Karpas-422 (cell line): ENCODE results near the gene SPRED2. TPM values are rescaled to one million over a fixed set of nuclear protein-coding genes. Genes with fewer than 3 reads are reported as not detected.
A peak's percentile ranks its signal among the peaks of the same experiment; 100 is the strongest.

Source experiments
- DNase-seq: peaks from one replicate; pipeline ENCODE4 v3.0.0-alpha.2; 2015
- H2AFZ ChIP-seq: fragments of 200-600 bp; sonication (generic); 2 replicates; pipeline ENCODE4 v1.6.1; 2014; ENCODE audit warnings: antibody characterized with exemption, low read length, mixed read lengths
- H3K27ac ChIP-seq: fragments of 200-600 bp; sonication (generic); 2 replicates; pipeline ENCODE4 v1.5.1; 2014; ENCODE audit warnings: mild to moderate bottlenecking, low read length, moderate library complexity
- H3K27me3 ChIP-seq: fragments of 200-600 bp; sonication (generic); 2 replicates; pipeline ENCODE4 v1.6.1; 2014; ENCODE audit warnings: low read length, mixed read lengths
- H3K36me3 ChIP-seq: fragments of 200-600 bp; sonication (generic); 2 replicates; pipeline ENCODE4 v1.6.1; 2014; ENCODE audit warnings: low read length, mixed read lengths; ENCODE audit not compliant: insufficient read depth
- H3K4me1 ChIP-seq: fragments of 200-600 bp; sonication (generic); 2 replicates; pipeline ENCODE4 v1.6.1; 2014; ENCODE audit warnings: mild to moderate bottlenecking, low read length, mixed read lengths
- H3K4me2 ChIP-seq: fragments of 200-600 bp; sonication (generic); 2 replicates; pipeline ENCODE4 v1.6.1; 2014; ENCODE audit warnings: low read length, low read depth, mild to moderate bottlenecking; ENCODE audit not compliant: poor library complexity, severe bottlenecking
- H3K4me3 ChIP-seq: fragments of 200-600 bp; sonication (generic); 2 replicates; pipeline ENCODE4 v1.5.1; 2014; ENCODE audit warnings: mild to moderate bottlenecking, antibody characterized with exemption, low read length, mixed read lengths
- H3K79me2 ChIP-seq: fragments of 200-600 bp; sonication (generic); 2 replicates; pipeline ENCODE4 v1.6.1; 2014; ENCODE audit warnings: mild to moderate bottlenecking, low read length, mixed read lengths
- H3K9ac ChIP-seq: fragments of 200-600 bp; sonication (generic); 2 replicates; pipeline ENCODE4 v1.6.0; 2014; ENCODE audit warnings: low read length
- H3K9me2 ChIP-seq: fragments of 200-600 bp; sonication (generic), shearing (Covaris generic); replicated peaks from 2 replicates; pipeline ENCODE4 v1.6.0; 2014; ENCODE audit warnings: mild to moderate bottlenecking, low read length, moderate library complexity; ENCODE audit not compliant: insufficient read depth
- H3K9me3 ChIP-seq: fragments of 300-700, 200-600 bp; sonication (generic); 2 replicates; pipeline ENCODE4 v1.6.1; 2014; ENCODE audit warnings: low read length, mixed read lengths
- H4K20me1 ChIP-seq: fragments of 200-600 bp; sonication (generic); 2 replicates; pipeline ENCODE4 v1.6.1; 2014; ENCODE audit warnings: mild to moderate bottlenecking, antibody characterized with exemption, low read length, low read depth; ENCODE audit not compliant: insufficient read depth
- total RNA-seq: library from RNA; depleted of rRNA; stranded (reverse); fragments of >200 nt; shearing (Covaris generic); gene quantifications from 2 replicates; pipeline ENCODE4 v1.2.3, GENCODE V29; 2014; ENCODE audit warnings: low replicate concordance; rRNA removed

Gene SPRED2
- 11.9 and 13.9 TPM in 2 replicates for total RNA-seq

GRCh38 chr2:65432227-65433190 is at the start of gene SPRED2:
SPRED2 (minus strand) TSS chr2:65432599; CDS start chr2:65431987, 612 bp downstream.
- DNase-seq, result peak; percentile 96
- Histone ChIP-seq H3K4me3 (peak within 1 kb of the TSS; percentile 89), H3K4me1 (peaks cover 35% of the 10 kb centered on the region), H3K79me2 (no peaks in the 10 kb centered on the region), H3K27ac (peak within 1 kb of the TSS; percentile 26; the same call in 1 of the 2 replicates), H3K9me2 (no peaks in the 10 kb centered on the region), H3K36me3 (no peaks in the 10 kb centered on the region), H3K9me3 (no peaks in the 10 kb centered on the region), H4K20me1 (peaks cover 36% of the 10 kb centered on the region), H3K9ac (peak within 1 kb of the TSS; percentile 76), H2AFZ (peak within 1 kb of the TSS; percentile 94), H3K27me3 (no peaks in the 10 kb centered on the region), H3K4me2 (peak within 1 kb of the TSS; percentile 93)

- no peaks in the 10 kb centered on the region for H4K20me1 ChIP-seq
- H3K4me2 ChIP-seq, result no peak overlapping the region
- H3K27me3 ChIP-seq, result no peaks in the 10 kb centered on the region
- H3K4me1 ChIP-seq, result no peaks in the 10 kb centered on the region
- DNase-seq, result no peak
- H3K36me3 ChIP-seq, result no peaks in the 10 kb centered on the region
- no peak overlapping the region for H3K4me3 ChIP-seq
- H3K79me2 ChIP-seq, result no peaks in the 10 kb centered on the region
- H3K9ac ChIP-seq, result no peak overlapping the region
- no peaks in the 10 kb centered on the region for H3K9me3 ChIP-seq
- H3K9me2 ChIP-seq, result no peaks in the 10 kb centered on the region
- H2AFZ ChIP-seq, result no peak overlapping the region
- H3K27ac ChIP-seq, result no peak overlapping the region
Measured at GRCh38 chr2:65481961-65482360, 49.6 kb upstream of the SPRED2 start.

GRCh38 chr2:65479524-65479923 is 47.1 kb upstream of the SPRED2 start:
- Histone ChIP-seq H3K79me2 (no peaks in the 10 kb centered on the region), H3K9me3 (no peaks in the 10 kb centered on the region), H3K36me3 (no peaks in the 10 kb centered on the region), H3K4me2 (no peak overlapping the region), H3K27me3 (no peaks in the 10 kb centered on the region), H3K9me2 (no peaks in the 10 kb centered on the region), H3K4me3 (no peak overlapping the region), H3K27ac (no peak overlapping the region), H3K4me1 (no peaks in the 10 kb centered on the region), H3K9ac (no peak overlapping the region), H4K20me1 (no peaks in the 10 kb centered on the region), H2AFZ (no peak overlapping the region)
- no peak for DNase-seq

- no peaks in the 10 kb centered on the region for H3K9me2 ChIP-seq
- no peaks in the 10 kb centered on the region for H3K36me3 ChIP-seq
- no peaks in the 10 kb centered on the region for H4K20me1 ChIP-seq
- no peak overlapping the region for H3K4me2 ChIP-seq
- no peaks in the 10 kb centered on the region for H3K79me2 ChIP-seq
- no peak for DNase-seq
- H3K9me3 ChIP-seq, result no peaks in the 10 kb centered on the region
- no peak overlapping the region for H2AFZ ChIP-seq
- peaks cover 3% of the 10 kb centered on the region; the same call in 1 of the 2 replicates for H3K27me3 ChIP-seq
- H3K4me3 ChIP-seq, result no peak overlapping the region
- H3K27ac ChIP-seq, result no peak overlapping the region
- H3K4me1 ChIP-seq, result no peaks in the 10 kb centered on the region
- no peak overlapping the region for H3K9ac ChIP-seq
Measured at GRCh38 chr2:65478498-65479135, 46.2 kb upstream of the SPRED2 start.

- Histone ChIP-seq H4K20me1 (no peaks in the 10 kb centered on the region), H3K27ac (no peak overlapping the region), H3K4me2 (no peak overlapping the region), H3K9me2 (no peaks in the 10 kb centered on the region), H2AFZ (no peak overlapping the region), H3K4me3 (no peak overlapping the region), H3K9me3 (no peaks in the 10 kb centered on the region), H3K9ac (no peak overlapping the region), H3K79me2 (no peaks in the 10 kb centered on the region), H3K4me1 (no peaks in the 10 kb centered on the region), H3K27me3 (peaks cover 5% of the 10 kb centered on the region; the same call in 1 of the 2 replicates), H3K36me3 (no peaks in the 10 kb centered on the region)
- DNase-seq, result no peak
Measured at GRCh38 chr2:65477590-65477989, 45.2 kb upstream of the SPRED2 start.

- Histone ChIP-seq H3K4me1 (no peaks in the 10 kb centered on the region), H3K27me3 (peaks cover 6% of the 10 kb centered on the region; the same call in 1 of the 2 replicates), H3K4me2 (no peak overlapping the region), H3K4me3 (no peak overlapping the region), H2AFZ (no peak overlapping the region), H3K9ac (no peak overlapping the region), H3K79me2 (no peaks in the 10 kb centered on the region), H3K9me2 (no peaks in the 10 kb centered on the region), H4K20me1 (no peaks in the 10 kb centered on the region), H3K9me3 (no peaks in the 10 kb centered on the region), H3K27ac (no peak overlapping the region), H3K36me3 (no peaks in the 10 kb centered on the region)
- no peak for DNase-seq
Measured at GRCh38 chr2:65476778-65477177, 44.4 kb upstream of the SPRED2 start.

GRCh38 chr2:65475000-65475399 is 42.6 kb upstream of the SPRED2 start:
- Histone ChIP-seq H3K79me2 (no peaks in the 10 kb centered on the region), H3K27ac (no peak overlapping the region)

GRCh38 chr2:65473045-65473444 is 40.6 kb upstream of the SPRED2 start:
- Histone ChIP-seq H3K36me3 (no peaks in the 10 kb centered on the region), H3K4me3 (no peak overlapping the region), H3K4me2 (no peak overlapping the region), H4K20me1 (no peaks in the 10 kb centered on the region), H3K27ac (no peak overlapping the region), H3K27me3 (peaks cover 6% of the 10 kb centered on the region; the same call in 1 of the 2 replicates), H2AFZ (no peak overlapping the region), H3K9ac (no peak overlapping the region), H3K9me2 (no peaks in the 10 kb centered on the region), H3K4me1 (no peaks in the 10 kb centered on the region), H3K79me2 (no peaks in the 10 kb centered on the region), H3K9me3 (no peaks in the 10 kb centered on the region)
- DNase-seq, result no peak

More at GRCh38 chr2:65475000-65475399, 42.6 kb upstream of the SPRED2 start:
- Histone ChIP-seq H3K4me2 (no peak overlapping the region), H3K9me2 (no peaks in the 10 kb centered on the region), H2AFZ (no peak overlapping the region), H3K36me3 (no peaks in the 10 kb centered on the region), H3K9me3 (no peaks in the 10 kb centered on the region), H3K4me3 (no peak overlapping the region), H3K9ac (no peak overlapping the region), H4K20me1 (no peaks in the 10 kb centered on the region), H3K4me1 (no peaks in the 10 kb centered on the region), H3K27me3 (peaks cover 6% of the 10 kb centered on the region; the same call in 1 of the 2 replicates)
- no peak for DNase-seq
